Common myeloid progenitor, CD34-positive (primary cell): ENCODE data around the gene STPG2.

ENCODE experiments used
- CTCF ChIA-PET: fragments of 350-600 bp; sonication (Branson Sonifier 250); formaldehyde crosslinking; loops from one replicate; lab custom pipeline; 2021; ENCODE audit warnings: antibody characterized with exemption; lab: Charles Lee
- POLR2A ChIA-PET: fragments of 350-600 bp; sonication (Branson Sonifier 250); formaldehyde crosslinking; loops from one replicate; lab custom pipeline; 2021; ENCODE audit warnings: antibody characterized with exemption; lab: Charles Lee
- DNase-seq, 3 donors: peaks; one replicate each; pipeline versions ENCODE4 v3.0.0 to v3.0.0-alpha.2; 2013
- H3K27ac ChIP-seq, 2 experiments: 1 replicate in 1 of 2; 2 replicates in 1 of 2; pipeline ENCODE4 v1.7.0; 2013; ENCODE audit warnings: inconsistent platforms in 2 of 2, low read length in 2 of 2, mild to moderate bottlenecking in 2 of 2, low read depth in 1 of 2, moderate library complexity in 1 of 2; ENCODE audit not compliant: severe bottlenecking in 2 of 2, insufficient read depth in 1 of 2, poor library complexity in 1 of 2
- H3K27me3 ChIP-seq, 5 experiments: replicated peaks in 2 of 5; 1 replicate in 3 of 5; 2 replicates in 2 of 5; pipeline versions ENCODE4 v1.6.1 to v1.7.0; 2013; ENCODE audit warnings: low read length in 4 of 5, mild to moderate bottlenecking in 2 of 5, moderate library complexity in 2 of 5, inconsistent platforms in 1 of 5; ENCODE audit not compliant: insufficient read depth in 5 of 5, control insufficient read depth in 4 of 5
- H3K36me3 ChIP-seq, 4 experiments: 1 replicate in 2 of 4; 2 replicates in 2 of 4; pipeline versions ENCODE4 v1.6.1 to v1.7.0; 2013; ENCODE audit warnings: low read length in 3 of 4, control low read depth in 1 of 4, mild to moderate bottlenecking in 1 of 4; ENCODE audit not compliant: control insufficient read depth in 4 of 4, insufficient read depth in 4 of 4
- H3K4me1 ChIP-seq, 4 experiments: 1 replicate in 3 of 4; 2 replicates in 1 of 4; pipeline versions ENCODE4 v1.6.1 to v1.7.1; 2013; ENCODE audit warnings: low read length in 3 of 4, mild to moderate bottlenecking in 3 of 4, control low read depth in 1 of 4, inconsistent platforms in 1 of 4, moderate library complexity in 1 of 4; ENCODE audit not compliant: control insufficient read depth in 4 of 4, insufficient read depth in 4 of 4; ENCODE audit errors: control extremely low read depth in 1 of 4
- H3K4me3 ChIP-seq, 7 experiments: 1 replicate in 4 of 7; 2 replicates in 3 of 7; pipeline versions ENCODE4 v1.5.1 to v1.7.0; 2013; ENCODE audit warnings: mild to moderate bottlenecking in 7 of 7, low read length in 6 of 7, moderate library complexity in 6 of 7, inconsistent platforms in 2 of 7, low read depth in 2 of 7, control low read depth in 1 of 7; ENCODE audit not compliant: insufficient read depth in 4 of 7, control insufficient read depth in 1 of 7; ENCODE audit errors: extremely low read depth in 1 of 7
- H3K9me3 ChIP-seq, 5 experiments: 1 replicate in 4 of 5; 2 replicates in 1 of 5; pipeline versions ENCODE4 v1.6.1 to v1.7.1; 2013; ENCODE audit warnings: low read length in 4 of 5, mild to moderate bottlenecking in 2 of 5, inconsistent platforms in 1 of 5, low read depth in 1 of 5, moderate library complexity in 1 of 5; ENCODE audit not compliant: control insufficient read depth in 4 of 5, insufficient read depth in 2 of 5; ENCODE audit errors: control extremely low read depth in 1 of 5
- WGBS: methylation state at CpG from one replicate; pipeline ENCODE4 v1.1.5; 2013; ENCODE audit not compliant: insufficient coverage; 5-methylcytosine and 5-hydroxymethylcytosine counted together

Gene STPG2

DNA sequence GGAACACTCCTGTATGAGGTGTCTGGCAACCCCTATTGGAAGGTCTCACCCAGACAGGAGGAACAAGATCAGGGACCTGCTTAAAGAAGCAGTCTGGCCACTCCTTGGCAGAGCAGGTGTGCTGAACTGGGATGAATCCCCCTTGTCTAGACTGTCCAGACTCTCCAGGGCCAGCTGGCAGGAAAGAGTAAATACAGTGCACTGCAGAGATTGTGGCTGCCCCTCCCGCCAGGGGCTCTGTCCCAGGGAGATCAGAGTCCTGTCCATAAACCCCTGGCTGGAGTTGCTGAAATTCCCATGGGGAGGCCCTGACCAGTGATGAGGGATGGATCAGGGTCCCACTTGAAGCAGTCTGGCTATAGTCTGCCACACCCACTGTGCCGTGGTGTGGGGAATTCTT lies 17.7 kb downstream of the STPG2 start:
- Histone ChIP-seq H3K27me3 (no peaks in the 10 kb centered on the region), H3K4me3 (no peak overlapping the region), H3K4me1 (no peaks in the 10 kb centered on the region), H3K36me3 (no peaks in the 10 kb centered on the region), H3K9me3 (peaks cover 0 to 10% (median 2%) of the 10 kb centered on the region in 5 experiments), H3K27ac (no peak overlapping the region)
- WGBS: 67% methylated on average over 2 of the region's 2 CpGs
- CTCF ChIA-PET: interaction anchor here (1.1 kb wide), 1 partner anchor 17 kb away, joined by 3 read pairs; no protein-coding TSS in a partner anchor
- POLR2A ChIA-PET: no interaction called here
- DNase-seq: no peak

DNA sequence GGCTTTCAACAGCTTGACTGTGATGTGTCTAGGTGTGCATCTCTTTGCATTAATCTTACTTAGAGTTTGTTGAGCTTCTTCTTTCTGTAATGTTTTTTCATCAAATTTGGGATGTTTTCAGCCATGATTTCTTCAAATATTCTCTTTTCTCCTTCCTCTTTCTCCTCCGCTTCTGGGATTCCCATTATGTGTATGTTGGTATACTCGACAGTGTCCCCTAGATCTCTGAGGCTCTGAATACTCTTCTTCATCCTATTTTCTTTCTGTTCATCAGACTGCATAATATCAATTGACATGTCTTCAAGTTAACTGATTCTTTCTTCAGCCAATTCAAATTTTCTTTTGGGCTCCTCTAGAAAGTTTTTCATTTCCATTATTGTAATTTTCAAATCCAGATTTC lies 25.9 kb downstream of the STPG2 start:
- Histone ChIP-seq H3K36me3 (no peaks in the 10 kb centered on the region), H3K27me3 (no peaks in the 10 kb centered on the region), H3K4me3 (no peak overlapping the region), H3K9me3 (peaks cover 0 to 14% (median 3%) of the 10 kb centered on the region in 5 experiments), H3K4me1 (no peaks in the 10 kb centered on the region), H3K27ac (no peak overlapping the region)
- WGBS: no CpG with 5 or more reads among the region's 2 CpGs
- POLR2A ChIA-PET: no interaction called here
- DNase-seq: no peak
- CTCF ChIA-PET: no interaction called here

DNA sequence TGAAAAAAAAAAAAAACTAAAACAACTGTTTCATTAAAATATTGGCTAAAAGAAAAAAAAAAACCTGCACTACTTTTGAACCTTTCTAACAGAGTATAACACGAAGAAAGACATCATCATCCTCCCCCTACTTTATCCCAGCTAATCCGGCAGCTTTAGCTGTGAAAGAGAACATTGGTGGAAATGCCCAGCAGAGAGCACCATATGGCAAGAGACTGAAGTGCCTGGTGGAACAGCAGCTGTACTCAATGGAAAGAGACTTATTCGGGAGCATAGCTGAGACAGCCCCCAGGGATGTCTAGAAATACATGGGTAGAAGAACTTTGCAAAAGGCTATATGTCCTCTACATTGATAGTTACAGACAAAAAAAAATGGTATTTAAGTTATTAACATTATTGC lies 30.3 kb downstream of the STPG2 start:
- POLR2A ChIA-PET: no interaction called here
- DNase-seq: peak in 2 of 3 donors; percentile 10 to 17
- Histone ChIP-seq H3K36me3 (no peaks in the 10 kb centered on the region), H3K27me3 (no peaks in the 10 kb centered on the region), H3K9me3 (peaks cover 0 to 8% (median 3%) of the 10 kb centered on the region in 5 experiments), H3K4me3 (no peak overlapping the region), H3K27ac (no peak overlapping the region), H3K4me1 (no peaks in the 10 kb centered on the region)
- 80% methylated on average over 1 of the region's 3 CpGs for WGBS
- CTCF ChIA-PET: interaction anchor here (0.6 kb wide), 1 partner anchor 849 kb away, joined by 3 read pairs; no protein-coding TSS in a partner anchor

DNA sequence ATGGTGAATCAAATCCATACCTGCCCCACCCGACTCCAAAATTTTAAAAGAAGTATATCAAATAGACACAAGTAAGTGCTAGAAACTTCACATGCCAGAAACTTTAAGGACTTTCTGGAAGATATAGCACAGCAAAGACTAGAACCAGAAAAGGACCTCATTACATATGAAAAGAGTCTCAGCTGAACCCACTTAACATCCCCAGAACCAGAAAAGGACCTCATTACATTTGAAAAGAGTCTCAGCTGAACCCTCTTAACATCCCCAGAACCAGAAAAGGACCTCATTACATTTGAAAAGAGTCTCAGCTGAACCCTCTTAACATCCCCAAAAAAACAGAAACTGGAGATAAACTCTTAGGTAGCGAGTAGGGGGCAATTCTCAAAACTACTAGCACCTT lies 32.3 kb downstream of the STPG2 start:
- 100% methylated on average over 1 of the region's 2 CpGs for WGBS

DNA sequence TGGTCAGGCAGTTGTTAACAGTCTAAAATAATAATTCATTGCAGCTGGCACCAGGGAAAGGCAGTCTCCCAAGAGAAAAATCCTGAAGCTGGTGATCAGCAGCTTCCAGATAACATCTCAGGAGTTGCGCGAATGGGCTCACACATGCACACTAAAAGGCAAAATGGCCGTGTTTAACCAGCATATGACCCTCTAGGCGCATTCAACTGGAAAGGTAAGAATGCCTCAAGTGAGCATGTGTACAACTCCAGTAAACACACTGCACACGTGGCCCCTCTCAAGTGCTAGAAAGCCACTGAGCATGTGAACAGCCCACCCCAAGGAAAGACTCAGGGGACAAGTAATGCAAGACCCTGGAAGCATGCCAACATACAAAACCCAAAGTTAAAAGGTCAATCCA lies 33.1 kb downstream of the STPG2 start:
- H3K4me3 ChIP-seq: no peak overlapping the region
- DNase-seq: no peak
- POLR2A ChIA-PET: no interaction called here
- H3K4me1 ChIP-seq: no peaks in the 10 kb centered on the region
- H3K27me3 ChIP-seq: no peaks in the 10 kb centered on the region
- no peaks in the 10 kb centered on the region for H3K36me3 ChIP-seq
- CTCF ChIA-PET: no interaction called here
- no peak overlapping the region for H3K27ac ChIP-seq
- no peaks in the 10 kb centered on the region for H3K9me3 ChIP-seq
- WGBS: 81% methylated on average over 5 of the region's 5 CpGs

More for the DNA sequence above, 32.3 kb downstream of the STPG2 start:
- H3K4me3 ChIP-seq: no peak overlapping the region
- H3K27ac ChIP-seq: no peak overlapping the region
- ChIA-PET CTCF (no interaction called here), POLR2A (no interaction called here)
- no peaks in the 10 kb centered on the region for H3K36me3 ChIP-seq
- no peak for DNase-seq
- no peaks in the 10 kb centered on the region for H3K27me3 ChIP-seq
- H3K9me3 ChIP-seq: no peaks in the 10 kb centered on the region
- no peaks in the 10 kb centered on the region for H3K4me1 ChIP-seq

DNA sequence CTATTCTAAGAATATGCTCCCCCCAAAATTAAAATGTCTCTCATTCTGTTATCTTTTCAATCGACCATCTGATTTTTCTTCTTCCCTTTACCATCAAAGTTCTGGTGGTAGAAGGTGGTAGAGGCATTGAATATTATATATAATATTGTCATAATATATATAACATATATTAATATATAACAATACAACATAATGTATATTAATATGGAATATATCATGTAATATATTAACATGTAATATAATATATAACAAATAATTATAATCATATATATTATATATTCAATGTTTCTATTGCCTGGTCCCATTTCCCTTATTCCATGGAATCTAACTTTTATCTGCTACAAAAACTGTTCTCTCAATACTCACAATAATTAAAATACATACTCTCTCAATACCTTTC lies 40.6 kb downstream of the STPG2 start:
- H3K27ac ChIP-seq: no peak overlapping the region
- ChIA-PET CTCF (interaction anchor here (1.3 kb wide), 1 partner anchor 9 kb away, joined by 4 read pairs; no protein-coding TSS in a partner anchor), POLR2A (no interaction called here)
- WGBS: no CpG with 5 or more reads among the region's 1 CpG
- no peaks in the 10 kb centered on the region for H3K27me3 ChIP-seq
- no peak overlapping the region for H3K4me3 ChIP-seq
- no peaks in the 10 kb centered on the region for H3K36me3 ChIP-seq
- H3K9me3 ChIP-seq: no peaks in the 10 kb centered on the region
- no peaks in the 10 kb centered on the region for H3K4me1 ChIP-seq
- DNase-seq: no peak

DNA sequence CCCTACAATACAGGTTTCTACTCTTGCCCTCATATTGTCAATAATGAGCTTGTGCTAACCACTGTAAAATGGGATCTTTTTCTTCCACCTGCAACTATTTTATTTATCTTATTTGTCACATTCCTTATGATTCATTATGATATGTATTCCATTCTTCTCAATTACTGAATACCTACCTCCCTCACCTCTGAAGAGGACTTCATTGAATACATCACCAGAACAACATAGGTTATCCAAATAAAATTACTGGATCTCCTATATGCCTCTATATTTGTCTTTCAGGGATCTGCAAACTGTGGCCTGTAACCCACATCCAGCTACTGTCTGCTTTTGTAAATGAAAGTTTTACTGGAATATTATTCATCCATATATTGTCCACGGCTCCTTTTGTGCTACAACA lies 41.3 kb downstream of the STPG2 start:
- POLR2A ChIA-PET: interaction anchor here (0.6 kb wide), 1 partner anchor 577 kb away, joined by 3 read pairs; no protein-coding TSS in a partner anchor
- no peaks in the 10 kb centered on the region for H3K9me3 ChIP-seq
- no peaks in the 10 kb centered on the region for H3K27me3 ChIP-seq
- H3K4me3 ChIP-seq: no peak overlapping the region
- H3K27ac ChIP-seq: no peak overlapping the region
- CTCF ChIA-PET: no interaction called here
- H3K36me3 ChIP-seq: no peaks in the 10 kb centered on the region
- no peaks in the 10 kb centered on the region for H3K4me1 ChIP-seq
- no CpG with 5 or more reads among the region's 1 CpG for WGBS
- no peak for DNase-seq
